Epithelial cell of proximal tubule (primary cell): ENCODE measurements around the gene TCEA2. TPM values are rescaled to one million over a fixed set of nuclear protein-coding genes. Genes with fewer than 3 reads are reported as not detected.
"Not testable (repeated sequence)": the region's sequence is repeated elsewhere in the genome, so short reads cannot be mapped to it uniquely, and the experiment has no call there.

Experiments
- DNase-seq: peaks from one replicate; pipeline ENCODE4 v3.0.0-alpha.2; 2011; ENCODE audit warnings: low read depth
- H3K4me3 ChIP-seq: 2 replicates; pipeline ENCODE4 v1.5.1; 2011; ENCODE audit warnings: low read depth, mild to moderate bottlenecking, low read length
- CTCF ChIP-seq: conservative IDR thresholded peaks from 2 replicates; pipeline ENCODE4 v1.5.1; 2012; ENCODE audit warnings: low read depth, mild to moderate bottlenecking, low read length
- total RNA-seq: library from RNA; depleted of rRNA; stranded (reverse); fragments of >200 nt; gene quantifications from 2 replicates; pipeline ENCODE4 v1.2.3, GENCODE V29; 2015

TCEA2 gene
- total RNA-seq, 1 donor from 2014 or later, result 14.6 TPM

DNA sequence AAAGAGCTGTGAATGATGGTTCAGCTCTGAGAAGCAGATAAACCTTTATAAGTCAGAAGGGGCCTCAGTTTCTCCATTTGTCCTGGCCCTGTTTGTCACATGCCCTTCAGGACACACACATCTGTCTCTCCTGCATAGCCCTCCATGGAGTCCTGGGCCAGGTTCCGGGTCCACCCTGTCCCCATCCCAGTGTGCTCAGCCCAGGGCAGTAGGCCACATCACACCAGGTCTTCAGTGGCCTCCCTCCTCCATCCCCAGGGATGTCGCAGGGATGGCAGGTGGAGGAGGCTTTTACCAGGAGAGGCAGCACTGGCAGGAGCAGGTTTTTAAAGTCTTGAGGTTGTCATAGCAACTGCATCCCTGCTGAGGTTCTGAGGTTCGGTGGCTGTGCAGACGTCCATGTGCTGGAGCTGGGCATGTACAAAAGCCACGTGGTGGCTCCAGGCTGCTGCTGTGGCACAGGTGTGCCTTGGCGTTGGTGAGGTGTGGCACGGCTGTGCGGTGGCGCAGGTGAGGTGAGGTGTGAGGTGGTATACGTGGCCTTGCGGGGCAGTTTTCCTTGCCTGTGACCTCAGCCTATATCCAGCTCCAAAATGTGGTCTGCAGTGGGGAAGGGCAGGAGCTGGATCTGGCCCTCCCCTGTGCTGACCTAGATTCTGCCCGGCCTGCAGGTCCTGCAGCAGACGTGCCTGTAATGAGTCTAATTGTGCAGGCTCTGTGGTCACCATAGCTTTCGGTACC lies 52.3 kb downstream of the TCEA2 start:
- TF ChIP-seq CTCF, result no peak
- no peak for DNase-seq
- no peak overlapping the region for H3K4me3 ChIP-seq

GRCh38 chr20:64116016-64116415 lies 53.0 kb downstream of the TCEA2 start:
- DNase-seq, result no peak
- no peak for TF ChIP-seq CTCF
- H3K4me3 ChIP-seq, result no peak overlapping the region

GRCh38 chr20:64116541-64117431 lies 53.8 kb downstream of the TCEA2 start:
- TF ChIP-seq CTCF, result no peak
- H3K4me3 ChIP-seq, result no peak overlapping the region
- no peak for DNase-seq

DNA sequence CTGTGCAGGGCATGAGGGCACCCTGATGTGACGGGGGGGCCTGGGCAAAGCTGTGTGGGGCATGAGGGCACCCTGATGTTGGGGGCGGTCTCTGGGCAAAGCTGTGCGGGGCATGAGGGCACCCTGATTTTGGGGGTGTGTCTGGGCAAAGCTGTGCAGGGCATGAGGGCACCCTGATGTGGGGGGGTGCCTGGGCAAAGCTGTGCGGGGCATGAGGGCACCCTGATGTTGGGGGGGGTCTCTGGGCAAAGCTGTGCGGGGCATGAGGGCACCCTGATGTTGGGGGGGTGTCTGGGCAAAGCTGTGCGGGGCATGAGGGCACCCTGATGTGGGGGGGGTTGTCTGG lies 54.4 kb downstream of the TCEA2 start:
- not testable (repeated sequence) for DNase-seq, H3K4me3 ChIP-seq

DNA sequence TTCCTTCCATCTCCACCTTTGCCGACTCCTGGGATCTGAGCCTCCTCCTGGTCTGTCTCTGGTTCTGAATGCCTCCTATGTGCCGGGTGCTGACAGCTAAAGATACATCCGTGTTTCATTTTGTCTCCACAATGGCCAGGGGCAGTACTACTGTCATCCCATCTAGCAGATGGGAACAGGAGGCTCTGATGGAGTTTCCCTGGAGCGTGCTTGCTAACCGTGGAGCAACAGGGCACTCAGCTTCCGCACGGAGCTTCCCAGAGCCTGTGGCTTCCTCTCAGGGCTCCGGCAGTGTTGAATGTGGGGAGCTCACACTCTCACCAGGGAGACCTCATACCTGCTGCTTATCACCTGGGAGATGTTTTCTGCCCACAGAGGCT lies 56.3 kb downstream of the TCEA2 start:
- no peak for DNase-seq
- TF ChIP-seq CTCF, result no peak
- no peak overlapping the region for H3K4me3 ChIP-seq

DNA sequence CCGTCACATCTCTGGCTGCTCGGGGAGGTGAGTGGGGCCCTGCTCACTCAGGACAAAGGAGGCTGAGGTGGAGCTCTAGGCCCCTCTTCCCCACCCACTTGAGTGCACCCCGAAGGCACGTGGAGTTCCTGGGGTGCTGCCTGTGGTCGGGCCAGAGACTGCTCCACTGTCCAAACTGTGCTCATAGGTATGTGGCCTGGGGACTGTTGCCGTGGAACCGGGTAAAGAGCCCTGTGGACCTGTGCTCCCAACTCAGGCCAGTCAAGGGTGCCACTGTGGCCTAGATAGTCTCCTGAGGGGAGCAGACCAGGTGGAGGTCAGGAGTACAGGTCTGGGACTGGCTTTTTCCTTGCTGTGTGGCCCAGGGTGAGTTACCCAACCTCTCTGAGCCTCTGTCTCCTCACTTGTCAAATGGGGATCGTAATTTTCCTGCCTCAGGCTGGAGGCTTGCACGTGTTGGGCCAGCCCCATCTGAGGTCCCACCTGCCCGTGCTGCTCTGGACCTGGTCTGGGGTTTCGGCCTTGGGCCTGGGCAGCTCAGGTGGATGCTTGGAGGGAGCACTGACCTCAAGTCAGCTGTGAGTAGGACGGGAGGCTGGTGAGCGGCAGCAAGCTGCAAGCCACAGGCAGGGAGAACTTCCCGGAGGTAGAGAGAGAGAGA lies 56.8 kb downstream of the TCEA2 start:
- no peak for DNase-seq
- TF ChIP-seq CTCF, result no peak
- H3K4me3 ChIP-seq, result no peak overlapping the region

GRCh38 chr20:64121586-64121985 lies 58.6 kb downstream of the TCEA2 start:
- no peak for DNase-seq
- H3K4me3 ChIP-seq, result no peak overlapping the region
- no peak for TF ChIP-seq CTCF
